ENCODE measurements around the gene SUPT7L.

SUPT7L gene

DNA sequence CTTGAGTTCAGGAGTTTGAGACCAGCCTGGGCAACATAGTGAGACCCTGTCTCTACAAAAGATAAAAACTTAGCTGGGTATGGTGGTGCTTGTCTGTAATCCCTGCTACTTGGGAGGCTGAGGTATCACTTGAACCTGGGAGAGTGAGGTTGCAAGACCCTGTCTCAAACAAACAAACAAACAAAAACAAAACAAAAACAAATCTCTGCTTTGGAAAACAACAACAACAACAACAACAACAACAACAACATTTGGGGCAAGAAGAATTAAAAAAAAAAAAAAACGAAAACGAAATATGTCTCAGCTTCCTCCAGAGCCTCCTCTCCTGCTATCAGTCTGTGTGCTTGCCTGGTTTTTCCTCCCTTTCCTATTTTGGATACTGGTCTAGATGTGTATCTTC is 17.2 kb upstream of the SUPT7L start:
- H3K27ac ChIP-seq (ENCODE audit: low read length, poor library complexity, severe bottlenecking), result peak overlapping the region; percentile 85
- peak overlapping the region; percentile 8 for H2AK5ac ChIP-seq (ENCODE audit: low read length, severe bottlenecking)
- no peak overlapping the region for H2BK15ac ChIP-seq (ENCODE audit: low read depth, poor library complexity, severe bottlenecking)
- WGBS, result 95% methylated on average over 2 of the region's 2 CpGs
- H2BK120ac ChIP-seq (ENCODE audit: low read depth, low read length), result no peak overlapping the region
- no peak overlapping the region for H3K4me3 ChIP-seq (ENCODE audit: insufficient read depth in 1 of 2, low read depth in 1 of 2, low read length in 2 of 2)
- H3K18ac ChIP-seq (ENCODE audit: low read depth in 1 of 2, low read length in 2 of 2), result no peak overlapping the region
- no peak overlapping the region for H3K4ac ChIP-seq (ENCODE audit: low read depth in 1 of 2, low read length in 2 of 2)
- no peak overlapping the region for H4K8ac ChIP-seq (ENCODE audit: low read length)
- H3K14ac ChIP-seq (ENCODE audit: low read length in 2 of 2), result no peak overlapping the region
- H3K9me3 ChIP-seq (ENCODE audit: control insufficient read depth, low read length), result no peaks in the 10 kb centered on the region
- H2BK12ac ChIP-seq (ENCODE audit: low read length in 2 of 2), result no peak overlapping the region
- no peak overlapping the region for H4K91ac ChIP-seq (ENCODE audit: low read length)
- no peak overlapping the region for H3K4me2 ChIP-seq (ENCODE audit: low read length, poor library complexity, severe bottlenecking)
- peaks cover 7% of the 10 kb centered on the region for H3K79me1 ChIP-seq (replicated peaks; ENCODE audit: low read length, poor library complexity, severe bottlenecking)
- DNase-seq, result no peak
- H3K9ac ChIP-seq (ENCODE audit: low read length), result peak overlapping the region; percentile 87
- H3K36me3 ChIP-seq (ENCODE audit: control insufficient read depth in 1 of 2, insufficient read depth in 2 of 2, low read depth in 1 of 2, low read length in 2 of 2), result peaks cover 18 to 67% of the 10 kb centered on the region in 2 experiments
- H2BK5ac ChIP-seq (ENCODE audit: low read depth, low read length, poor library complexity, severe bottlenecking), result no peak overlapping the region
- no peaks in the 10 kb centered on the region for H3K27me3 ChIP-seq (ENCODE audit: control insufficient read depth in 1 of 2, insufficient read depth in 1 of 2, low read length in 2 of 2)
- no peak overlapping the region for H2AFZ ChIP-seq (ENCODE audit: low read depth, low read length)
- H3K4me1 ChIP-seq (ENCODE audit: control insufficient read depth, insufficient read depth, low read depth, low read length), result peaks cover 5% of the 10 kb centered on the region
- no peak overlapping the region for H3K23ac ChIP-seq (ENCODE audit: low read length in 2 of 2)

DNA sequence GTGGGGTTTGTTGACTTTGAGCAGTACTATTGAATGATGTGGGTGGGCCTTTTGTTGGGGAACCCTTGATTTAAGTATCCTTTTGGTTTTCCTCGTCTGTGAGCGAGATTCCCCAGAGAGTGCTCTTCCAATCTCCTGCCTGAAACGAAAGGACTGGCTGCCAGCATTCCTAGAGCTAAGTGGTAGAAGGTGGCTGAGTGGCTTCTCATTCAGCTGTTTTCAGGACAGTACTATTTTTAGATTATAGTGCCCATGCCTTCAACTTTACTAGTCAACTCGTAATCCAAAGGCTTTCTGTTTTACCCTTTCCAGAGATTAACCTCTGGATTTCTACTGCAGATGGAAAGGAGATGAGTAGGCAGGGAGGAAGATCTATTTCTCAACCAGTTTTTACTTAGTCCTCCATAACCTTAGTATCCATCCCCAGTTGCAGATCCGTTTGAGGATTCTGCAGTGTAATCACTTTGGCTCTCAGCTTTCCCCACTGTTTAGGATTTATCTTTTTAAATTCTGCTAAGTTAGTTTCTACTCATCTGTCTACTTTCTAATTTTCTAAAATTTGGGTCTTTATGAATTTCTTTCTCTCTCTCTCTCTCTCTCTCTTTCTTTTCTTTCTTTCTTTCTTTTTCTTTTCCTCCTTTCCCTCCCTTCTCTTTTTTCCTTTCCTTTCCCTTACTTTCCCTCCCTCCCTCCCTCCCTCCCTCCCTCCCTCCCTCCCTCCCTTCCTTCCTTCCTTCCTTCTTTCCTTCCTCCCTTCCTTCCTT is 9.5 kb upstream of the SUPT7L start:
- Histone ChIP-seq H3K4ac (ENCODE audit: low read depth in 1 of 2, low read length in 2 of 2) (no peak overlapping the region), H3K14ac (ENCODE audit: low read length in 2 of 2) (no peak overlapping the region), H2BK5ac (ENCODE audit: low read depth, low read length, poor library complexity, severe bottlenecking) (no peak overlapping the region), H3K4me2 (ENCODE audit: low read length, poor library complexity, severe bottlenecking) (no peak overlapping the region), H3K79me1 (replicated peaks; ENCODE audit: low read length, poor library complexity, severe bottlenecking) (peaks cover 5% of the 10 kb centered on the region), H2BK15ac (ENCODE audit: low read depth, poor library complexity, severe bottlenecking) (no peak overlapping the region), H3K9me3 (ENCODE audit: control insufficient read depth, low read length) (no peaks in the 10 kb centered on the region), H3K9ac (ENCODE audit: low read length) (no peak overlapping the region), H3K4me3 (ENCODE audit: insufficient read depth in 1 of 2, low read depth in 1 of 2, low read length in 2 of 2) (no peak overlapping the region), H3K27me3 (ENCODE audit: control insufficient read depth in 1 of 2, insufficient read depth in 1 of 2, low read length in 2 of 2) (no peaks in the 10 kb centered on the region), H2AFZ (ENCODE audit: low read depth, low read length) (no peak overlapping the region), H3K4me1 (ENCODE audit: control insufficient read depth, insufficient read depth, low read depth, low read length) (no peaks in the 10 kb centered on the region), H2BK120ac (ENCODE audit: low read depth, low read length) (no peak overlapping the region), H3K27ac (ENCODE audit: low read length, poor library complexity, severe bottlenecking) (no peak overlapping the region), H2AK5ac (ENCODE audit: low read length, severe bottlenecking) (no peak overlapping the region), H4K91ac (ENCODE audit: low read length) (no peak overlapping the region), H3K36me3 (ENCODE audit: control insufficient read depth in 1 of 2, insufficient read depth in 2 of 2, low read depth in 1 of 2, low read length in 2 of 2) (peaks cover 16 to 85% of the 10 kb centered on the region in 2 experiments), H3K23ac (ENCODE audit: low read length in 2 of 2) (no peak overlapping the region), H3K18ac (ENCODE audit: low read depth in 1 of 2, low read length in 2 of 2) (no peak overlapping the region), H4K8ac (ENCODE audit: low read length) (no peak overlapping the region), H2BK12ac (ENCODE audit: low read length in 2 of 2) (no peak overlapping the region)
- whole genome bisulfite sequencing, result 85% methylated on average over 3 of the region's 5 CpGs
- DNase-seq, result no peak

DNA sequence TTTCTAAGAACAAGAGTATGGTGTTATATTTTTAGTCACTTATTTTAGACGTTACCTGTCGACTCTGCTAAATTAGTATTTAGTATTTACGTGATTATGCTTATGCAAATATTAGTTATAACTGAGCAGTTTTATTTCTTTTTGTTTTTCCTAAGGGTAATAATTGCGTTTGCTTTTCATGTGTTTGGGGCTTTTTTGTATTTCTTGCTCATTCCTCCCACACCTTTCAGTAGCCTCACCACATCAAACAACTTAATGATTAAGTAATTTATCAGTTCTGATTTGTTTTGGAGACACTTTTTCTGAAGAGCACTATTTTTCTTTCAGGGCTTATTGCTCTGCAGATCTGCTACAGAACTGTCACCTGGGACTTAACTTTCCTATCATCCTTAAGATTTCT is 7.8 kb upstream of the SUPT7L start:
- Histone ChIP-seq H3K79me1 (replicated peaks; ENCODE audit: low read length, poor library complexity, severe bottlenecking) (peaks cover 5% of the 10 kb centered on the region), H3K27ac (ENCODE audit: low read length, poor library complexity, severe bottlenecking) (no peak overlapping the region), H2BK5ac (ENCODE audit: low read depth, low read length, poor library complexity, severe bottlenecking) (no peak overlapping the region), H3K4me2 (ENCODE audit: low read length, poor library complexity, severe bottlenecking) (no peak overlapping the region), H3K23ac (ENCODE audit: low read length in 2 of 2) (no peak overlapping the region), H3K9ac (ENCODE audit: low read length) (no peak overlapping the region), H3K27me3 (ENCODE audit: control insufficient read depth in 1 of 2, insufficient read depth in 1 of 2, low read length in 2 of 2) (no peaks in the 10 kb centered on the region), H2BK12ac (ENCODE audit: low read length in 2 of 2) (no peak overlapping the region), H3K14ac (ENCODE audit: low read length in 2 of 2) (no peak overlapping the region), H3K18ac (ENCODE audit: low read depth in 1 of 2, low read length in 2 of 2) (no peak overlapping the region), H3K4ac (ENCODE audit: low read depth in 1 of 2, low read length in 2 of 2) (no peak overlapping the region), H2AK5ac (ENCODE audit: low read length, severe bottlenecking) (no peak overlapping the region), H2BK15ac (ENCODE audit: low read depth, poor library complexity, severe bottlenecking) (no peak overlapping the region), H2BK120ac (ENCODE audit: low read depth, low read length) (no peak overlapping the region), H3K4me3 (ENCODE audit: insufficient read depth in 1 of 2, low read depth in 1 of 2, low read length in 2 of 2) (no peak overlapping the region), H3K36me3 (ENCODE audit: control insufficient read depth in 1 of 2, insufficient read depth in 2 of 2, low read depth in 1 of 2, low read length in 2 of 2) (peaks cover 9 to 80% of the 10 kb centered on the region in 2 experiments), H3K9me3 (ENCODE audit: control insufficient read depth, low read length) (no peaks in the 10 kb centered on the region), H3K4me1 (ENCODE audit: control insufficient read depth, insufficient read depth, low read depth, low read length) (no peaks in the 10 kb centered on the region), H4K91ac (ENCODE audit: low read length) (no peak overlapping the region), H2AFZ (ENCODE audit: low read depth, low read length) (no peak overlapping the region), H4K8ac (ENCODE audit: low read length) (no peak overlapping the region)
- 90% methylated on average over 2 of the region's 4 CpGs for WGBS
- DNase-seq, result no peak

- H3K79me1 ChIP-seq (replicated peaks; ENCODE audit: low read length, poor library complexity, severe bottlenecking), result peaks cover 5% of the 10 kb centered on the region
- no peak overlapping the region for H3K4ac ChIP-seq (ENCODE audit: low read depth in 1 of 2, low read length in 2 of 2)
- H4K91ac ChIP-seq (ENCODE audit: low read length), result no peak overlapping the region
- H3K9me3 ChIP-seq (ENCODE audit: control insufficient read depth, low read length), result no peaks in the 10 kb centered on the region
- H3K18ac ChIP-seq (ENCODE audit: low read depth in 1 of 2, low read length in 2 of 2), result no peak overlapping the region
- H3K14ac ChIP-seq (ENCODE audit: low read length in 2 of 2), result no peak overlapping the region
- H2BK12ac ChIP-seq (ENCODE audit: low read length in 2 of 2), result no peak overlapping the region
- no peak overlapping the region for H3K4me2 ChIP-seq (ENCODE audit: low read length, poor library complexity, severe bottlenecking)
- H3K27ac ChIP-seq (ENCODE audit: low read length, poor library complexity, severe bottlenecking), result no peak overlapping the region
- H2AFZ ChIP-seq (ENCODE audit: low read depth, low read length), result no peak overlapping the region
- H3K27me3 ChIP-seq (ENCODE audit: control insufficient read depth in 1 of 2, insufficient read depth in 1 of 2, low read length in 2 of 2), result no peaks in the 10 kb centered on the region
- H3K36me3 ChIP-seq (ENCODE audit: control insufficient read depth in 1 of 2, insufficient read depth in 2 of 2, low read depth in 1 of 2, low read length in 2 of 2), result peaks cover 9 to 52% of the 10 kb centered on the region in 2 experiments
- H2BK15ac ChIP-seq (ENCODE audit: low read depth, poor library complexity, severe bottlenecking), result no peak overlapping the region
- H3K4me3 ChIP-seq (ENCODE audit: insufficient read depth in 1 of 2, low read depth in 1 of 2, low read length in 2 of 2), result no peak overlapping the region
- H3K23ac ChIP-seq (ENCODE audit: low read length in 2 of 2), result no peak overlapping the region
- H2AK5ac ChIP-seq (ENCODE audit: low read length, severe bottlenecking), result no peak overlapping the region
- H2BK5ac ChIP-seq (ENCODE audit: low read depth, low read length, poor library complexity, severe bottlenecking), result no peak overlapping the region
- H2BK120ac ChIP-seq (ENCODE audit: low read depth, low read length), result no peak overlapping the region
- H4K8ac ChIP-seq (ENCODE audit: low read length), result no peak overlapping the region
- peaks cover 5% of the 10 kb centered on the region for H3K4me1 ChIP-seq (ENCODE audit: control insufficient read depth, insufficient read depth, low read depth, low read length)
- WGBS, result no CpG with 5 or more reads among the region's 1 CpG
- no peak overlapping the region for H3K9ac ChIP-seq (ENCODE audit: low read length)
- DNase-seq, result no peak
Measured at GRCh38 chr2:27667446-27667845, 4.0 kb upstream of the SUPT7L start.
